A549 (cell line): ENCODE measurements around the gene MAMDC4. TPM values are rescaled to one million over a fixed set of nuclear protein-coding genes. Genes with fewer than 3 reads are reported as not detected.

Experiments
- ATAC-seq, 2 experiments: fragments of 200-7000 bp in 1 of 2; fragments of >200 bp in 1 of 2; cut with Nextera tagmentation in 1 of 2; cut with Tn5 transposase in 1 of 2; 3 replicates each; pipeline versions ENCODE4 v1.8.0 to v1.9.1; 2018 to 2020; ENCODE audit warnings: mild to moderate bottlenecking in 1 of 2, moderate library complexity in 1 of 2
- CTCF ChIA-PET: fragments of 300-600 bp; sonication (Branson Sonifier 250); formaldehyde crosslinking; extraction: SDS; loops from one replicate; lab custom pipeline; 2021; ENCODE audit warnings: antibody characterized with exemption, inconsistent platforms; lab: Yijun Ruan, JAX
- POLR2A ChIA-PET: fragments of 350-600 bp; formaldehyde crosslinking; extraction: SDS; loops from one replicate; lab custom pipeline; 2021; ENCODE audit warnings: antibody characterized with exemption, inconsistent platforms; lab: Yijun Ruan, JAX
- DNase-seq, 2 experiments: peaks; one replicate each; pipeline versions ENCODE4 v3.0.0 to v3.0.0-alpha.2; 2011 to 2016; ENCODE audit warnings: low read depth in 1 of 2, low spot score in 1 of 2
- FAIRE-seq: peaks from 2 replicates; lab custom pipeline; 2011; peaks lifted over from hg19 to GRCh38; lab: Jason Lieb, UNC
- H3K27ac ChIP-seq, 2 experiments: fragments of >200 bp; sonication (Bioruptor Twin); formaldehyde crosslinking; 3 replicates each; pipeline ENCODE4 v1.5.1; 2016 to 2017
- H3K4me1 ChIP-seq: fragments of >200 bp; sonication (Bioruptor Twin); formaldehyde crosslinking; 3 replicates; pipeline ENCODE4 v1.6.1; 2016
- H3K4me2 ChIP-seq: fragments of >200 bp; sonication (Bioruptor Twin); formaldehyde crosslinking; 3 replicates; pipeline ENCODE4 v1.6.1; 2016
- H3K4me3 ChIP-seq: fragments of >200 bp; sonication (Bioruptor Twin); formaldehyde crosslinking; 3 replicates; pipeline ENCODE4 v1.5.1; 2016
- H3K9me3 ChIP-seq: fragments of >200 bp; sonication (Bioruptor Twin); formaldehyde crosslinking; 3 replicates; pipeline ENCODE4 v1.6.1; 2016
- CBX8 ChIP-seq: fragments of 200-600 bp; sonication (generic); IDR thresholded peaks from 2 replicates; pipeline ENCODE4 v1.6.1; 2016
- CHD2 ChIP-seq: fragments of 150-350 bp; IDR thresholded peaks from 2 replicates; pipeline ENCODE4 v1.6.1; 2014; ENCODE audit warnings: low read length; ENCODE audit not compliant: partially characterized antibody
- EHMT2 ChIP-seq: fragments of 200-600 bp; sonication (generic); IDR thresholded peaks from 2 replicates; pipeline ENCODE4 v1.6.1; 2016; ENCODE audit warnings: antibody characterized with exemption, low read depth, mild to moderate bottlenecking, moderate library complexity
- EP300 ChIP-seq, 2 experiments: fragments of >200 bp; sonication (Bioruptor Twin); formaldehyde crosslinking; IDR thresholded peaks; 2 replicates in 1 of 2; 3 replicates in 1 of 2; pipeline ENCODE4 v1.6.1; 2016 to 2017
- FOSL2 ChIP-seq, 2 experiments: fragments of 450-650 bp in 1 of 2; fragments of >200 bp in 1 of 2; sonication (Bioruptor Twin) in 1 of 2; formaldehyde crosslinking; IDR thresholded peaks; 2 replicates each; pipeline versions ENCODE4 v1.5.0 to v1.6.1; 2016 to 2020; ENCODE audit warnings: mild to moderate bottlenecking in 1 of 2, moderate library complexity in 1 of 2
- GATA3 ChIP-seq: IDR thresholded peaks from 2 replicates; pipeline ENCODE4 v1.6.1; 2012; ENCODE audit warnings: borderline replicate concordance
- HDAC2 ChIP-seq: fragments of 200-600 bp; sonication (generic); IDR thresholded peaks from 2 replicates; pipeline ENCODE4 v1.6.1; 2016
- HEYL ChIP-seq: fragments of 250-450 bp; sonication (Bioruptor Pico); IDR thresholded peaks from 2 replicates; pipeline ENCODE4 v1.8.0; 2021; ENCODE audit warnings: mild to moderate bottlenecking, moderate library complexity
- HOXA7 ChIP-seq: fragments of 250-450 bp; sonication (Bioruptor Pico); IDR thresholded peaks from 2 replicates; pipeline ENCODE4 v1.5.0; 2020; ENCODE audit warnings: mild to moderate bottlenecking, moderate library complexity
- HOXB13 ChIP-seq: fragments of 250-450 bp; sonication (Bioruptor Pico); IDR thresholded peaks from 2 replicates; pipeline ENCODE4 v1.5.0; 2020; ENCODE audit warnings: low read depth, mild to moderate bottlenecking, moderate library complexity
- JUNB ChIP-seq: fragments of >200 bp; sonication (Bioruptor Twin); formaldehyde crosslinking; IDR thresholded peaks from 2 replicates; pipeline ENCODE4 v1.6.1; 2016
- KDM5A ChIP-seq: fragments of 200-600 bp; sonication (generic); IDR thresholded peaks from 2 replicates; pipeline ENCODE4 v1.6.1; 2016; ENCODE audit warnings: antibody characterized with exemption, mild to moderate bottlenecking
- MYC ChIP-seq: IDR thresholded peaks from 2 replicates; pipeline ENCODE4 v1.6.1; 2012; ENCODE audit warnings: mild to moderate bottlenecking, inconsistent platforms, low read length, improper control_type of control experiment, borderline replicate concordance
- NFE2L2 ChIP-seq: fragments of 150-350 bp; conservative IDR thresholded peaks from 2 replicates; pipeline ENCODE4 v1.6.1; 2014; ENCODE audit warnings: low read length
- NPAS2 ChIP-seq: fragments of 250-450 bp; sonication (Bioruptor Pico); IDR thresholded peaks from 2 replicates; pipeline ENCODE4 v1.8.0; 2022; ENCODE audit warnings: mild to moderate bottlenecking, moderate library complexity, borderline replicate concordance
- POLR2A ChIP-seq: IDR thresholded peaks from 2 replicates; pipeline ENCODE4 v1.6.1; 2012; ENCODE audit warnings: mild to moderate bottlenecking, low read length
- POLR2AphosphoS2 ChIP-seq: conservative IDR thresholded peaks from 2 replicates; pipeline ENCODE4 v1.6.1; 2012; ENCODE audit warnings: low read length, improper control_type of control experiment, inconsistent platforms
- RCOR1 ChIP-seq: fragments of 150-350 bp; IDR thresholded peaks from 2 replicates; pipeline ENCODE4 v1.6.1; 2014; ENCODE audit warnings: antibody characterized with exemption, low read length, low read depth
- TFCP2L1 ChIP-seq: fragments of 250-450 bp; sonication (Bioruptor Pico); IDR thresholded peaks from 2 replicates; pipeline ENCODE4 v1.5.0; 2021; ENCODE audit warnings: mild to moderate bottlenecking
- TP53 ChIP-seq: fragments of 250-450 bp; sonication (Bioruptor Pico); IDR thresholded peaks from 2 replicates; pipeline ENCODE4 v1.5.0; 2021; ENCODE audit warnings: mild to moderate bottlenecking, moderate library complexity
- ZC3H11A ChIP-seq: fragments of 450-650 bp; IDR thresholded peaks from 2 replicates; pipeline ENCODE4 v1.6.1; 2014; ENCODE audit warnings: antibody characterized with exemption, mild to moderate bottlenecking
- ZFP36 ChIP-seq: fragments of 450-650 bp; IDR thresholded peaks from 2 replicates; pipeline ENCODE4 v1.6.1; 2014; ENCODE audit warnings: borderline replicate concordance; ENCODE audit not compliant: partially characterized antibody
- ZSCAN20 ChIP-seq: fragments of 250-450 bp; sonication (Bioruptor Pico); IDR thresholded peaks from 2 replicates; pipeline ENCODE4 v1.8.0; 2022; ENCODE audit warnings: mild to moderate bottlenecking, moderate library complexity
- WGBS: methylation state at CpG from one replicate; pipeline ENCODE4 v1.1.6; 2017; ENCODE audit errors: missing lambda C conversion rate; 5-methylcytosine and 5-hydroxymethylcytosine counted together
- polyA plus RNA-seq, 4 experiments: library from polyadenylated mRNA; depleted of rRNA in 3 of 4; stranded (reverse); fragments of >200 nt; fragmentation: RNase III in 1 of 4; extraction: RNeasy Plus Mini Kit Qiagen cat#74134 plus additional on column Dnase treatment in 1 of 4; gene quantifications; 2 replicates in 3 of 4; 3 replicates in 1 of 4; pipeline ENCODE4 v1.2.3, GENCODE V29; 2011 to 2017
- TF ChIP-seq, protein P1 (sequence below): fragments of 200-600 bp; sonication (generic); IDR thresholded peaks from 2 replicates; pipeline ENCODE4 v1.6.1; 2016; ENCODE audit warnings: antibody characterized with exemption, mild to moderate bottlenecking, moderate library complexity
- TF ChIP-seq, protein P2 (sequence below): IDR thresholded peaks from 2 replicates; pipeline ENCODE4 v1.6.1; 2012; ENCODE audit warnings: low read depth, borderline replicate concordance
- TF ChIP-seq, protein P3 (sequence below): fragments of 250-450 bp; sonication (Bioruptor Pico); IDR thresholded peaks from 2 replicates; pipeline ENCODE4 v1.5.0; 2020; ENCODE audit warnings: low read depth, mild to moderate bottlenecking, moderate library complexity
- TF ChIP-seq, protein P4 (sequence below): IDR thresholded peaks from 2 replicates; pipeline ENCODE4 v1.6.1; 2012
- TF ChIP-seq, protein P5 (sequence below): fragments of 250-450 bp; sonication (Bioruptor Pico); IDR thresholded peaks from 2 replicates; pipeline ENCODE4 v1.5.0; 2021; ENCODE audit warnings: mild to moderate bottlenecking, moderate library complexity, borderline replicate concordance
- TF ChIP-seq, protein P6 (sequence below): fragments of >200 bp; sonication (Bioruptor Twin); formaldehyde crosslinking; IDR thresholded peaks from 2 replicates; pipeline ENCODE4 v1.6.1; 2016

MAMDC4 gene
- polyA plus RNA-seq, 2 of the 4 experiments (the other 2 are of a cell fraction), result 1.3 to 7.3 TPM

DNA sequence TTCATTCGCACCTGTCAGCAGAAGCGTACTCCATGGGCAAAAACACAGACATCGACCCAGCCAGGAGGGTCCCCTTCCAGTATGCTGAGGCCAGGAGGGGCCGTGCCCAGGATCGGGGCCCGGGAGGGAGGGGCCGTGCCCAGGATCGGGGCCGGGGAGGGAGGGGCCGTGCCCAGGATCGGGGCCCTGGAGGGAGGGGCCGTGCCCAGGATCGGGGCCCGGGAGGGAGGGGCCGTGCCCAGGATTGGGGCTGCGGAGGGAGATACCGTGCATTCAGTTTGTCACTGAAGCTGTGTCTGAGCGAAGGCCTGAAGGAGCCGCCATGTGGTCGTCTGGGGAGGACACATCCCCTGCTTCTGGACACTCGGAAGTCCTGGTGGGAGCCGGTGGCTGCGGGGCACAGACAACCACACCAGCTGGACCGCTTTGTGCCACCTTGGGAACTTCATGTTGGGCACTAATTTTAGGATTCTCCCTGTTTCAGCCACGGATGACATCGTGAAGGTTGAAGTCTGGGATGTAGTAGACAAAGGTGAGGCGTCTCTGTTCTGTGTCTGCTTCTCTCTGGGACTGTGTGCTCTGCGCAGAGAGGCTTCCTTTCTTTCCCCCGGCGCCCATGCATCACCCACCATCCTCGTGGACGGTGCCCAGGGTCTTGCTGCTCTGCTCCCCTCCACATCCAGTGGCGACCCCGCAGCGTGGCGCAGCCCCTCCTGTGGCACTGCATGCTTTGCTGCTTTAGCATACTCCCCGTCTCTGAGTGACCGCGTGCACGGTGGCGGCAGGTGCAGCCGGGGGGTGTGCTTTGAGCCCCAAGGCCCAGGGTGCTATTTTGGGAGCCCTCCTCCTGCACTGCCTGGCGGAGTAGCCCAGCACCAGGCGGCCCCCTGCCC is 26.6 kb upstream of the MAMDC4 start:
- no peak overlapping the region for H3K4me3 ChIP-seq
- ATAC-seq (0 out of 6 replicates have a peak, but pooled peaks of 1 of the 2 experiments have one; percentile 10), DNase-seq (no peak)
- WGBS, result 94% methylated on average over 28 of the region's 44 CpGs
- TF ChIP-seq, protein P1, sequence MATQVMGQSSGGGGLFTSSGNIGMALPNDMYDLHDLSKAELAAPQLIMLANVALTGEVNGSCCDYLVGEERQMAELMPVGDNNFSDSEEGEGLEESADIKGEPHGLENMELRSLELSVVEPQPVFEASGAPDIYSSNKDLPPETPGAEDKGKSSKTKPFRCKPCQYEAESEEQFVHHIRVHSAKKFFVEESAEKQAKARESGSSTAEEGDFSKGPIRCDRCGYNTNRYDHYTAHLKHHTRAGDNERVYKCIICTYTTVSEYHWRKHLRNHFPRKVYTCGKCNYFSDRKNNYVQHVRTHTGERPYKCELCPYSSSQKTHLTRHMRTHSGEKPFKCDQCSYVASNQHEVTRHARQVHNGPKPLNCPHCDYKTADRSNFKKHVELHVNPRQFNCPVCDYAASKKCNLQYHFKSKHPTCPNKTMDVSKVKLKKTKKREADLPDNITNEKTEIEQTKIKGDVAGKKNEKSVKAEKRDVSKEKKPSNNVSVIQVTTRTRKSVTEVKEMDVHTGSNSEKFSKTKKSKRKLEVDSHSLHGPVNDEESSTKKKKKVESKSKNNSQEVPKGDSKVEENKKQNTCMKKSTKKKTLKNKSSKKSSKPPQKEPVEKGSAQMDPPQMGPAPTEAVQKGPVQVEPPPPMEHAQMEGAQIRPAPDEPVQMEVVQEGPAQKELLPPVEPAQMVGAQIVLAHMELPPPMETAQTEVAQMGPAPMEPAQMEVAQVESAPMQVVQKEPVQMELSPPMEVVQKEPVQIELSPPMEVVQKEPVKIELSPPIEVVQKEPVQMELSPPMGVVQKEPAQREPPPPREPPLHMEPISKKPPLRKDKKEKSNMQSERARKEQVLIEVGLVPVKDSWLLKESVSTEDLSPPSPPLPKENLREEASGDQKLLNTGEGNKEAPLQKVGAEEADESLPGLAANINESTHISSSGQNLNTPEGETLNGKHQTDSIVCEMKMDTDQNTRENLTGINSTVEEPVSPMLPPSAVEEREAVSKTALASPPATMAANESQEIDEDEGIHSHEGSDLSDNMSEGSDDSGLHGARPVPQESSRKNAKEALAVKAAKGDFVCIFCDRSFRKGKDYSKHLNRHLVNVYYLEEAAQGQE, result no peak
- TF ChIP-seq FOSL2 (IDR thresholded peaks at IDR 0.05) (no peak), FOSL2 (CRISPR knock-in tag; IDR thresholded peaks at IDR 0.05) (no peak), ZC3H11A (no peak), TFCP2L1 (CRISPR knock-in tag) (no peak), KDM5A (no peak), NPAS2 (CRISPR knock-in tag) (no peak), EP300 (IDR thresholded peaks at IDR 0.05) (no peak), ZSCAN20 (CRISPR knock-in tag) (no peak), MYC (no peak), JUNB (no peak), CHD2 (no peak), POLR2AphosphoS2 (no peak), EHMT2 (no peak), GATA3 (no peak), HOXA7 (no peak), HOXB13 (CRISPR knock-in tag) (no peak)
- TF ChIP-seq, protein P2, sequence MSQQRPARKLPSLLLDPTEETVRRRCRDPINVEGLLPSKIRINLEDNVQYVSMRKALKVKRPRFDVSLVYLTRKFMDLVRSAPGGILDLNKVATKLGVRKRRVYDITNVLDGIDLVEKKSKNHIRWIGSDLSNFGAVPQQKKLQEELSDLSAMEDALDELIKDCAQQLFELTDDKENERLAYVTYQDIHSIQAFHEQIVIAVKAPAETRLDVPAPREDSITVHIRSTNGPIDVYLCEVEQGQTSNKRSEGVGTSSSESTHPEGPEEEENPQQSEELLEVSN, result no peak
- TF ChIP-seq, protein P3, sequence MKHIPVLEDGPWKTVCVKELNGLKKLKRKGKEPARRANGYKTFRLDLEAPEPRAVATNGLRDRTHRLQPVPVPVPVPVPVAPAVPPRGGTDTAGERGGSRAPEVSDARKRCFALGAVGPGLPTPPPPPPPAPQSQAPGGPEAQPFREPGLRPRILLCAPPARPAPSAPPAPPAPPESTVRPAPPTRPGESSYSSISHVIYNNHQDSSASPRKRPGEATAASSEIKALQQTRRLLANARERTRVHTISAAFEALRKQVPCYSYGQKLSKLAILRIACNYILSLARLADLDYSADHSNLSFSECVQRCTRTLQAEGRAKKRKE (CRISPR knock-in tag), result no peak
- TF ChIP-seq, all 56 proteins: peak for 0
- H3K4me2 ChIP-seq, result no peak overlapping the region
- CTCF ChIA-PET, result interaction anchor here (0.6 to 3.0 kb wide), 6 partner anchors 10 to 255 kb away, joined by 3 to 11 read pairs (median 4); partner anchors contain the start of gene AJM1
- POLR2A ChIA-PET, result no interaction called here
- FAIRE-seq, result no peak
- no peak overlapping the region for H3K27ac ChIP-seq
- H3K9me3 ChIP-seq, result no peaks in the 10 kb centered on the region
- no peaks in the 10 kb centered on the region for H3K4me1 ChIP-seq

DNA sequence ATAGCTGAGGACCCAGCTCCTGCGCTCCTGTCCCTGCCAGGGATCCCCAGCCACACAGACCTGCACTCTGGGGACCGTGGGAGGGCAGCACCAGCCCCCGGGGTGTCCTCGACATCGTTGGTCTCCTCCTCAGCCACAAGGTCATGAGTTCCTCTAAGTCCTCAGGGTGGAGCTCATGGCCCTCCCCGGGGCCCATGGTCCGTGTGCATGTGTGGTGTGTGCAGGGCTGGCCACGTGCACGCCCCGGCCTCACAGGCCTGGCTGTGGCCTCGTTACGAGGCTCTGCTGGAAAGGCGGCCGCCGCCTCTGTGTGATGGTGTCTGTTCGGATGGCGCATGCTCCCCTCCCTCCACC is 26.0 kb upstream of the MAMDC4 start:
- Histone ChIP-seq H3K4me3 (no peak overlapping the region), H3K9me3 (no peaks in the 10 kb centered on the region), H3K4me2 (no peak overlapping the region), H3K4me1 (no peaks in the 10 kb centered on the region), H3K27ac (no peak overlapping the region)
- WGBS, result 89% methylated on average over 13 of the region's 17 CpGs
- no peak for FAIRE-seq
- DNase-seq, result no peak
- POLR2A ChIA-PET, result no interaction called here
- no peak for ATAC-seq
- CTCF ChIA-PET, result interaction anchor here (0.5 to 3.0 kb wide), 7 partner anchors 9 to 256 kb away, joined by 3 to 10 read pairs (median 3); partner anchors contain the start of gene AJM1
- TF ChIP-seq TP53 (CRISPR knock-in tag) (no peak), CBX8 (no peak), POLR2A (no peak), ZFP36 (no peak), HOXB13 (CRISPR knock-in tag) (no peak), NFE2L2 (no peak), HDAC2 (no peak), HEYL (CRISPR knock-in tag) (no peak), JUNB (no peak), RCOR1 (no peak), POLR2AphosphoS2 (no peak), CHD2 (no peak), TFCP2L1 (CRISPR knock-in tag) (no peak)
- TF ChIP-seq, protein P4, sequence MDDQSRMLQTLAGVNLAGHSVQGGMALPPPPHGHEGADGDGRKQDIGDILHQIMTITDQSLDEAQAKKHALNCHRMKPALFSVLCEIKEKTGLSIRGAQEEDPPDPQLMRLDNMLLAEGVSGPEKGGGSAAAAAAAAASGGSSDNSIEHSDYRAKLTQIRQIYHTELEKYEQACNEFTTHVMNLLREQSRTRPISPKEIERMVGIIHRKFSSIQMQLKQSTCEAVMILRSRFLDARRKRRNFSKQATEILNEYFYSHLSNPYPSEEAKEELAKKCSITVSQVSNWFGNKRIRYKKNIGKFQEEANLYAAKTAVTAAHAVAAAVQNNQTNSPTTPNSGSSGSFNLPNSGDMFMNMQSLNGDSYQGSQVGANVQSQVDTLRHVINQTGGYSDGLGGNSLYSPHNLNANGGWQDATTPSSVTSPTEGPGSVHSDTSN, result no peak
- TF ChIP-seq, protein P5, sequence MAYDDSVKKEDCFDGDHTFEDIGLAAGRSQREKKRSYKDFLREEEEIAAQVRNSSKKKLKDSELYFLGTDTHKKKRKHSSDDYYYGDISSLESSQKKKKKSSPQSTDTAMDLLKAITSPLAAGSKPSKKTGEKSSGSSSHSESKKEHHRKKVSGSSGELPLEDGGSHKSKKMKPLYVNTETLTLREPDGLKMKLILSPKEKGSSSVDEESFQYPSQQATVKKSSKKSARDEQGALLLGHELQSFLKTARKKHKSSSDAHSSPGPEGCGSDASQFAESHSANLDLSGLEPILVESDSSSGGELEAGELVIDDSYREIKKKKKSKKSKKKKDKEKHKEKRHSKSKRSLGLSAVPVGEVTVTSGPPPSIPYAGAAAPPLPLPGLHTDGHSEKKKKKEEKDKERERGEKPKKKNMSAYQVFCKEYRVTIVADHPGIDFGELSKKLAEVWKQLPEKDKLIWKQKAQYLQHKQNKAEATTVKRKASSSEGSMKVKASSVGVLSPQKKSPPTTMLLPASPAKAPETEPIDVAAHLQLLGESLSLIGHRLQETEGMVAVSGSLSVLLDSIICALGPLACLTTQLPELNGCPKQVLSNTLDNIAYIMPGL (CRISPR knock-in tag), result no peak
- TF ChIP-seq, protein P6, sequence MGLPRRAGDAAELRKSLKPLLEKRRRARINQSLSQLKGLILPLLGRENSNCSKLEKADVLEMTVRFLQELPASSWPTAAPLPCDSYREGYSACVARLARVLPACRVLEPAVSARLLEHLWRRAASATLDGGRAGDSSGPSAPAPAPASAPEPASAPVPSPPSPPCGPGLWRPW, result no peak
